ENCODE measurements around the gene FSD1L. TPM values are rescaled to one million over a fixed set of nuclear protein-coding genes. Genes with fewer than 3 reads are reported as not detected.
"Not testable (repeated sequence)": the region's sequence is repeated elsewhere in the genome, so short reads cannot be mapped to it uniquely, and the experiment has no call there.

The FSD1L gene
- total and polyA plus RNA-seq, 2 of the 13 experiments (the other 11 are each of a cell fraction or from before 2014, with no cell fraction given): 4.1 to 5.1 TPM

GRCh38 chr9:105519710-105520369, 72.0 kb downstream of the FSD1L start:
- H3K27me3 ChIP-seq (ENCODE audit: control insufficient read depth in 1 of 2, insufficient read depth in 2 of 2, low read length in 2 of 2); H3K4me2 ChIP-seq (ENCODE audit: low read depth, low read length); H3K79me2 ChIP-seq (ENCODE audit: insufficient read depth, low read length); BruUV-seq (replicated peaks); H4K20me1 ChIP-seq (ENCODE audit: insufficient read depth, low read length); FAIRE-seq; intact Hi-C loops (cut with micrococcal nuclease; ENCODE audit: unreplicated experiment); H3K9me3 ChIP-seq (ENCODE audit: low read length); in situ Hi-C loops (cut with HindIII; ENCODE audit: extremely low pct_ligation_motif_present, low pct_unique_long_range_greater_than_20kb); POLR2A ChIA-PET; H2AFZ ChIP-seq (ENCODE audit: low read length); CTCF ChIA-PET (ENCODE audit: low intra/inter-chr PET ratio, low total read pairs); H3K4me1 ChIP-seq (ENCODE audit: insufficient read depth, low read length): not testable (repeated sequence)
- H3K9ac ChIP-seq (ENCODE audit: insufficient read depth, low read depth, low read length): peak overlapping the region; percentile 60
- DNase-seq (ENCODE audit: low spot score) (peak; percentile 14), ATAC-seq (peak; percentile 99)
- peaks cover 4 to 13% of the 10 kb centered on the region in 2 experiments; a peak in 3 of 5 replicates for H3K36me3 ChIP-seq (replicated peaks in 1 of 2; ENCODE audit: control insufficient read depth in 1 of 2, insufficient read depth in 2 of 2, low read length in 2 of 2)
- peak overlapping the region; percentile 63 for H3K27ac ChIP-seq (ENCODE audit: extremely low read length, insufficient read depth, low read length)
- 96% methylated on average over 36 of the region's 43 CpGs for WGBS (ENCODE audit: low lambda C conversion rate)
- peak overlapping the region in 2 of 3 experiments; percentile 59 to 60; a peak in 4 of 6 replicates for H3K4me3 ChIP-seq (replicated peaks in 1 of 3; ENCODE audit: insufficient read depth in 1 of 3, low read depth in 2 of 3, low read length in 3 of 3)
- TF ChIP-seq GABPB1 (CRISPR knock-in tag; IDR thresholded peaks at IDR 0.05) (peak; percentile 54; the same call in 1 of the 2 replicates), ZGPAT (CRISPR knock-in tag; IDR thresholded peaks at IDR 0.05) (peak; percentile 34; the same call in 1 of the 2 replicates), TAF1 (CRISPR knock-in tag; IDR thresholded peaks at IDR 0.05) (peak; percentile 71), NFKB2 (CRISPR knock-in tag; IDR thresholded peaks at IDR 0.05; ENCODE audit: borderline replicate concordance) (peak; percentile 42; the same call in 1 of the 2 replicates), ZNF263 (CRISPR knock-in tag; IDR thresholded peaks at IDR 0.05) (0 out of 2 replicates have a peak, but pooled peaks have one; percentile 32), POLR2G (IDR thresholded peaks at IDR 0.05; ENCODE audit: low read depth, low read length) (peak; percentile 43; the same call in 1 of the 2 replicates), ZNF768 (CRISPR knock-in tag; IDR thresholded peaks at IDR 0.05) (peak; percentile 65; the same call in 1 of the 2 replicates), HMGXB4 (CRISPR knock-in tag; IDR thresholded peaks at IDR 0.05; ENCODE audit: borderline replicate concordance in 1 of 2, low read depth in 1 of 2) (peak in 1 of 2 experiments; percentile 59; a peak in 1 of 4 replicates), ZFY (CRISPR knock-in tag; IDR thresholded peaks at IDR 0.05) (peak; percentile 84), MEIS2 (CRISPR knock-in tag; IDR thresholded peaks at IDR 0.05) (0 out of 2 replicates have a peak, but pooled peaks have one; percentile 29), KLF12 (CRISPR knock-in tag; IDR thresholded peaks at IDR 0.05; ENCODE audit: borderline replicate concordance) (peak; percentile 26; the same call in 1 of the 2 replicates), KDM3A (CRISPR knock-in tag; IDR thresholded peaks at IDR 0.05; ENCODE audit: low read depth) (0 out of 2 replicates have a peak, but pooled peaks have one; percentile 42), SAP130 (CRISPR knock-in tag; IDR thresholded peaks at IDR 0.05; ENCODE audit: low read depth) (peak; percentile 51), ZNF574 (CRISPR knock-in tag; IDR thresholded peaks at IDR 0.05) (peak; percentile 60; the same call in 1 of the 2 replicates)

Measured in HepG2 (cell line).